Smooth muscle cell of the brain vasculature (primary cell): Measurements from ENCODE around the gene CYTH1.

ENCODE experiments used
- DNase-seq: peaks from one replicate; pipeline ENCODE4 v3.0.0-alpha.2; 2012; ENCODE audit warnings: low read depth, low spot score

The CYTH1 gene

GRCh38 chr17:78716292-78716691 is 65.8 kb downstream of the CYTH1 start:
- no peak for DNase-seq

GRCh38 chr17:78715876-78716275 is 66.2 kb downstream of the CYTH1 start:
- DNase-seq = no peak

DNA sequence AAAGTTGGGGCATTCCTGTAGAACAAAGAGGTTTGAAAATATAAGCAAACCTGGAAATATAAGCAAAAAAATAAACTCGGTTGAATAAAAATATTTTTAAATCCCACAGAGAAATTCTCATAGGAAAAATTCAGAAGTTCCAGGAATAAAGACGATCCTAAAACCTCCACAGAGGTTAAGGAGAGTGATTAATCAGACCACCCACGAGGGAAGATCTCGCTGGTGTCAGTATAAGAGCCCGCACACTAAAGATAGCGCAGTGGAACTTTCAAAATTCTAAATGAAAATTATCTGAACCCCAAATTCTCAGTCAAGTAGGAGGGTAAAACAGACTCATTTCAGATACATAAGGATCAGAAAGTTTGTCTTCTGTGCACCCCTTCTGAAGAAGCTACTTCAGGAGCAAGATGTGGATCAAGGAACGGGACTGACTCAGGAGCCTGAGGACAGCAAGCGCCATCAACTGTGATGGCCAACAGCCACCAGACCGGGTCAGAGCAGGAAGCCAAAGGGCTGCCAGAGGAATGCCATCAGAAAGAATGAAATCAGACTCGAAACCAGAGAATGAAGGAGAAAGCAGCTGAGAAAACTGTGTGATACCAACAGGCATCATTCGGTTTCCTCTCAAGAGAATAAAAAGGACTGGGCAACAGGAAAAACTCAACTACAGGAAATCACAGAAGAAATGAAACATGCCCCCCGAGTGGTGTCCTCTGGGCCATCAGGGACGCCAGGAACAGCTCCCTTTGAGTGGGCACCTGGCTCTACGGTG is 66.9 kb downstream of the CYTH1 start:
- DNase-seq = no peak

DNA sequence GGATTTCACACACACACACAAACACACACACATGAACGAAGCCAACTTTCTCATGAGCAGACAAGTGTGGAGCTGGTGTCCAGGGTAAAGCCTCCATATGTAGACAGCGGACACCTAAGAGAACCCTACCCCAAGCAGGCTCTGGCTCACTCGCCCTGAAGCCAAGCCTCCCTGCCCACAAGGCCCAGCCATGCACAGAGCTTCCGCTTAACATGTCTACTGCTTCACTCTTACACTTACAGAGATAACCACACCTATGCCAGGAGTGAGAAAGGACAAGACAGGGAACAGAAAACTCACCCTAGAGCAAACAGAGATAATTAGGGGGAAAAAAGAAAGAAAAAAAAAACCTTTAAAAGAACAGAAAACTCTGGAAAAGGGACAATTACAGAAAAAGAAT is 67.5 kb downstream of the CYTH1 start:
- no peak for DNase-seq

DNA sequence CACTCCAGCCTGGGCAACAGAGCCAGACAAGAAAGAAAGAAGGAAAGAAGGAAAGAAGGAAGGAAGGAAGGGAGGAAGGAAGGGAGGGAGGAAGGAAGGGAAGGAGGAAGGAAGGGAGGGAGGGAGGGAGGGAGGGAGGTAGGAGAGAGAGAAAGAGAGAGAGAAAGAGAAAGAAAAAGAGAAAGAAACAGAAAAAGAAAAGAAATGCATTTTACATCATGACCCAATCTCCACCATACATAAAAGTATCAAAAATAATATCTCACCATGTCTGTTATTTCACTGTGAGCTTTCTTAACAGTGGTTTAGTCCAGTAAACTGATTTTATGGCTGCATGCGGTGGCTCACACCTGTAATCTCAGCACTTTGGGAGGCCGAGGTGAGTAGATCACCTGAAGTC is 70.0 kb downstream of the CYTH1 start:
- no peak for DNase-seq

DNA sequence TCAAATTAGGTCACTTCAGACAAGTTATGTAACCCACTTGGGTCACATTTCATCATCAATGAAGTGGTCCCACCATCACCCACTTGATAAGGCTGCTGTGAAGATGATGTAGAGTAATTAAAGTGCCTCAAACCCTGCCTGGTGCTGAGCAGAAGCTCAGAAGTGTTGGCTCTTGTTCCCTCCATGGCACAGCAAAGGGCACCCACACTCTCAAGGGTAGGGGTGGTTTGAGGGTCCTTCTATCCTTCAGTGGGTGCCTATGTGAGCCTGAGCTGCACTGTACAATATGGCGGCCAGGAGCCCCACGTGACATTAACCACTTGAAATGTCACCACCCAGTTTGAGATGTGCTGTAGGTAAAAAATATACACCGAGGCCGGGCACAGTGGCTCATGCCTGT is 71.5 kb downstream of the CYTH1 start:
- DNase-seq = no peak

- no peak for DNase-seq
Measured at GRCh38 chr17:78709751-78710181, 72.3 kb downstream of the CYTH1 start.

DNA sequence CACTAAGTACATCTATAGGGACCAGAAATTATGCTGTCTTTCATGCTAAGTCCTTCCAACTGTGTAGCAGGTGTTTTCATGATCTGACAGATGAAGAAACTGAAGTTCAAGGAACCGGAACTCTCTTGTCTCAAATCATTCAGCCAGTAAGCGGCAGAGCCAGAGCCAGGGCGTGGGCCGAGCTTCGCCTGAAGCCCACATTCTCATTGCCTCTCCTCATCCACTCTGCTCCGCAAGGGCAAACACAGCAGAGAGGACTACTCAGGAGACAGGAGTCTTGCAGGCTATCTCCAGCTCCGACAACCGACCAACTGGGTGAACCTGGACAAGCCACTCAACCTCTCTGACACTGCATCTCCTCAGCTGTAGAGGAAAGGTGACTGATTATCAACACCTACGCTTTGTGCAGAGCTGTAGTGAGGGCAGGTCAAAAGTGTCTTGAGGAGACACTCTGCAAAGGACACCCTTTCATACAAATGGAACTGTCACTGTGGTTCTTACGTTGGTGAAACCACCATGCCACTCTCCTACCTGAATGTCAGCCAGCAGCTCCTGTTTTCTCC is 72.9 kb downstream of the CYTH1 start:
- DNase-seq = no peak

- DNase-seq = peak; percentile 56
Measured at GRCh38 chr17:78708510-78708973, 73.5 kb downstream of the CYTH1 start.

DNA sequence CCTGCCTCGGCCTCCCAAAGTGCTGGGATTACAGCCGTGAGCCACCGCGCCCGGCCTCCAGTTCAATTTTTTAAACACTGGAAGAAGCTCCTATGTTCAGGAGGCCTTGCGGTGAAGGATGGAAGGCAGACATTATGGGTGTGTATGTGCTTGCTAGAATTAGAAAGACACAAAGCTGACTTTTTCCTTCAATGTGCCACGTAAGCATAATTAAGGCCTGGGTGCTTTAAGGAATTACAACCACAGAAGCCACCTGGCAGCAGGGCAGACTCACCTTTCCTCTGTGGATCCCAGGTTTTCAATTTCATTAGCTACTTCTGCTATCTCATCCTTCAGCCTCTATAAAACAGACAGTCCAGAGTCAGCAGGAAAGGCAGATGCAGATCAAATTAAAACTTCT is 74.2 kb downstream of the CYTH1 start:
- no peak for DNase-seq

- DNase-seq = peak; percentile 31
Measured at GRCh38 chr17:78707016-78707415, 75.1 kb downstream of the CYTH1 start.

GRCh38 chr17:78706271-78706915 is 75.7 kb downstream of the CYTH1 start:
- no peak for DNase-seq

- DNase-seq = no peak
Measured at GRCh38 chr17:78705071-78705470, 77.0 kb downstream of the CYTH1 start.

- no peak for DNase-seq
Measured at GRCh38 chr17:78704594-78704993, 77.5 kb downstream of the CYTH1 start.

DNA sequence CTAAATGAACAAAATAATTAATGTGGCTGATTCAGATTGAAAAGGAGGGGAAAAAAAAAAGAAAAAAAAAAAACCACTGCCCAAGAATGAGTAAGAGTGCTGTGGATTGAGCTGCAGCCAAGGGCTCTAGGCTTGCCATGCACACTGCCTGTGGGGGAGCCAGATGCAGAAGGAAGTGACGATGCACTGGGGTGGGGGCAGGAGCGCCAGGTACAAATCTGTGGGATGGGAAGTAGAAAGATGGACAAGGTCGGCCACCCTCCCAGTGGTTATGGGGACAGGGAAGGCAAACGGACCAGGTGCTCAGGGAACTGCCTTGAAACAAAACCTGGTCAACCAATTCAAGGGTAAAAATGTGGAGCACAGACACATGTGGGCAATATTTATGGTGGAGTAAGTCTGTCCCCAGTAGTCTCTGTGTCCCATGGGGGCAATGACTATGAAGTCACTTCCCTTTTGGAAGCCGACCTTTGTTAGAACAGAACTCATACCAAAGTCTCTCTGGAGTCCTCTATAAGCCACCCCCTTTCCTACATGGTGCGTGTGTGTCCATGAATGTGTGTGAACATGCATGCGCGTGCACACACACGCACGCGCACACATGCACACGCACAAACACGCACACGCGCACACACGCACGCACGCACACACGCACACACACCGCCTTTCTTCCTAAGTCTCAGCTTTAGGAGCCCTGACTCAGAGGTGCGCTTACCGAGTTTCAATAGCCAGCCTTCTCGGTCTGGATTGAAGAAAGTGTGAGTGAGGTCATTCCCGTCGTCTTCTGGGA is 84.3 kb downstream of the CYTH1 start:
- no peak for DNase-seq

DNA sequence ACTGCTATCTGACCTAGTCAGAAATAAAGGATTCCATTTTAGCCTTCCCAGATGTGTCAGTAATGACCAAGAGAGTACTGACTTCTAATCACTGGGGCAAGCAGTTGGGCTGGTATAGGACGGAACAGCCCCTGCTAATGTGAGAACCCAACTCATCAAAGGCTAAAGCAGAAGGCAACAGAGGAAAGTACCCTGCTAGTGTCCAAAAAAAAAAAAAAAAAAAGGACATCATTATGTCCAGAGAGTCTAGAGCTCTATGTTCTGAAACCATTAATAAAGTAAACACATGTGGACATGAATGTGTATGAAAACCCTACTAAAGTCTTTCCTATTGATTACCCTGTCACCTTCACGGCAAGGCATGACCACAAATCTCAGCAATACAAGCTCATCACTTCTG is 85.0 kb downstream of the CYTH1 start:
- DNase-seq = no peak

GRCh38 chr17:78696016-78696982 is 85.8 kb downstream of the CYTH1 start:
- no peak for DNase-seq

GRCh38 chr17:78694805-78695531 is 87.1 kb downstream of the CYTH1 start:
- no peak for DNase-seq

DNA sequence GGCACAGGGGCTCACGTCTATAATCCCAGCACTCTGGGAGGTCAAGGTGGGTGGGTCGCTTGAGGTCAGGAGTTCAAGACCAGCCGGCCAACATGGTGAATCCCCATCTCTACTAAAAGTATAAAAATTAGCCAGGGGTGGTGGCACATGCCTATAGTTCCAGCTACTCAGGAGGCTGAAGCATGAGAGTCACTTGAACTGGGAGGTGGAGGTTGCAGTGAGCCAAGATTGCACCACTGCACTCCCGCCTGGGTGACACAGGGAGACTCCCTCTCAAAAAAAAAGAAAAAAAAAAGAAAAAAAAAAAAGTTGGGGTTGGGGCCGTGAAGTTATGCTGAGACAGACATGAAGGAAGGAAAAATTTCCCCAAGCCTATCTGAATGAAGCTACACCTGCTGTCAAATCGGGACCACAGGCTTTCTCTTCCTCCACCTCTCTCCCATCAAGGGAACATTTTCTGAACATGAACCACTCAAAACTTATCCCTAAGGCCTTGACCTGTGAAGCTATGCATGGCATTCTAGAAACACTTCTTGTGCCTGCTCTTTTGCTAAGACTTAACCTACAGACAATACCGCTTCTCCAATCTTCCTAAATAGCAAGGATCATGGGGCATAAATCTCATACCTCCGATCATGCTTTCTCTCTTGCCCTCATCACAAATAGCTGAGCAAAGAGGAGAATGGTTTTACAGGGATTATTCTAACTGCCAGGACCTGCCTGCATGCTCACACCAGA is 88.6 kb downstream of the CYTH1 start:
- no peak for DNase-seq
